Gastrocnemius medialis (tissue), 4 donors: ENCODE results near the gene ATF7IP.

Source experiments
- POLR2A ChIP-seq, 2 donors: fragments of 450-650 bp; IDR thresholded peaks; one replicate each; pipeline ENCODE4 v1.6.1; 2017; ENCODE audit warnings: antibody characterized with exemption in 2 of 2, mild to moderate bottlenecking in 2 of 2, moderate library complexity in 2 of 2
- TF ChIP-seq, protein P1 (sequence below), 5 experiments: fragments of 450-650 bp in 3 of 5; fragments of 200-600 bp in 2 of 5; sonication (generic) in 2 of 5; IDR thresholded peaks in 4 of 5; conservative IDR thresholded peaks in 1 of 5; 1 replicate in 4 of 5; 2 replicates in 1 of 5; pipeline ENCODE4 v1.5.1; 2016 to 2019; ENCODE audit warnings: antibody characterized with exemption in 5 of 5, mild to moderate bottlenecking in 3 of 5, moderate library complexity in 3 of 5

DNA sequence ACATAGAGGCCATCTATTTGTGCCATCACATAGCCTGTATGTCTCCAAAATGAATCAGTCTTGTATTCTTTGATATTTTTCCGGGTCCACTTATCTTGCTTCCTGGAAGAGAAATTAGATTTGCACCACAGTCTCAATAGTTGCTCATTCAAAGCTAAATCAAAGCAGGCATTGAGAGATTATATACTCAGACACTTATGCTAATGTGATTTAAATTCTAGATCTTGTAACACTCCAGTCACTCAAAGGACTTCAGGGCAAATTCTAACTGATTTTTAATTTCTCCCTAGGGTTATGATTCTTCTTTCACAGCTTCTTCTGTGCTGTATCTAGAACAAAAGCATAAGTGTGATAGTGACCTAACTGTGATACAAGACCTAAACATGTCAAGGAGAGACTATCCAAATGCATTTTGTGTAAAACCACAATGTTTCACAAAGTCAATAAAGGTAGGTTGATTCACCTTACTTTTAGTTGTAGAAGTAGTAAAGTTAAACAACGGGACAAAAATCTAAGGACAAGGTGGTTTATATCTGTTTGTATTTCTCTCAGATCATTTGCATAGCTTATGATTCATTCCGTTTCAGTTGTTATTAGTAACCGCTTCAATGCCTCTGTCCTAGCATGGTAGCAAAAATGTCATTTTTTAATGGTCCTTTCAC lies 175.4 kb downstream of the ATF7IP start:
- TF ChIP-seq, protein P1, sequence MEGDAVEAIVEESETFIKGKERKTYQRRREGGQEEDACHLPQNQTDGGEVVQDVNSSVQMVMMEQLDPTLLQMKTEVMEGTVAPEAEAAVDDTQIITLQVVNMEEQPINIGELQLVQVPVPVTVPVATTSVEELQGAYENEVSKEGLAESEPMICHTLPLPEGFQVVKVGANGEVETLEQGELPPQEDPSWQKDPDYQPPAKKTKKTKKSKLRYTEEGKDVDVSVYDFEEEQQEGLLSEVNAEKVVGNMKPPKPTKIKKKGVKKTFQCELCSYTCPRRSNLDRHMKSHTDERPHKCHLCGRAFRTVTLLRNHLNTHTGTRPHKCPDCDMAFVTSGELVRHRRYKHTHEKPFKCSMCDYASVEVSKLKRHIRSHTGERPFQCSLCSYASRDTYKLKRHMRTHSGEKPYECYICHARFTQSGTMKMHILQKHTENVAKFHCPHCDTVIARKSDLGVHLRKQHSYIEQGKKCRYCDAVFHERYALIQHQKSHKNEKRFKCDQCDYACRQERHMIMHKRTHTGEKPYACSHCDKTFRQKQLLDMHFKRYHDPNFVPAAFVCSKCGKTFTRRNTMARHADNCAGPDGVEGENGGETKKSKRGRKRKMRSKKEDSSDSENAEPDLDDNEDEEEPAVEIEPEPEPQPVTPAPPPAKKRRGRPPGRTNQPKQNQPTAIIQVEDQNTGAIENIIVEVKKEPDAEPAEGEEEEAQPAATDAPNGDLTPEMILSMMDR (IDR thresholded peaks at IDR 0.05 in 4 of 5, conservative IDR thresholded peaks at IDR 0.05 in 1 of 5) = no peak
- TF ChIP-seq POLR2A (IDR thresholded peaks at IDR 0.05) = no peak
